AG08396 (cell line): ENCODE data around the gene FLRT1.
"Not testable (repeated sequence)": the region's sequence is repeated elsewhere in the genome, so short reads cannot be mapped to it uniquely, and the experiment has no call there.

Experiments
- DNase-seq: peaks from one replicate; pipeline ENCODE4 v3.0.0; 2012; ENCODE audit warnings: low spot score, mixed read lengths

Gene FLRT1

DNA sequence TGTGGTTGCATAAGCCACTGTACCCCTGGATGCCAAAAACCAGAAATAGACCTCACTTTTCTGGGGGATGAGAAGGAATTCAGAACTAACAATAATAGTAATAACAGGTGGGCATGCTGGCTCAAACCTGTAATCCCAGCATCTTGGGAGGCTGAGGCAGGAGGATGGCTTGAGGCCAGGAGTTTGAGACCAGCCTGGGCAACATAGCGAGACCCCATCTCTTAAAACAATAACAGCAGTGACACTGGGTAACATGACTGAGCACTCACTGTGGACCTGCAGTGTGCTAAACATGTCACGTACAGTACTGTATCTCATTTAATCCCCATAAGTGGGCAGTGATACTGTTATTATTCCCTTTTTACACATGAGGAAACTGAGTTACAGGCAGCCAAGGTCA, 10.0 kb downstream of the FLRT1 start:
- no peak for DNase-seq

DNA sequence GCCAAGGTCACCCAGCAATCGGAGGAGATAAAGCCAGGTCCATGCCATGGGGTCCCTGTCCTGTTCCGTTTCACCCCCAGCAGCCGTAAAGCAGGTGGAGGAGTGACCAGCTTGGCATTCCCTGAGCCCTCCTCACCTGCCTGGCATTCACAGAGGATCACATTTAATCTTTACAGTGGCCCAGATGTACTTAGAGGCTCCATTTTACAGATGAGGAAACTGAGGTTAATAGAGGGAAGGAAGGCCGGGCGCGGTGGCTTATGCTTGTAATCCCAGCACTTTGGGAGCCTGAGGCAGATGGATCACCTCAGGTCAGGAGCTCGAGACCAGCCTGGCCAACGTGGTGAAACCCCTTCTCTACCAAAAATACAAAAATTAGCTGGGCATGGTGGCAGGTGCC, 11.6 kb downstream of the FLRT1 start:
- not testable (repeated sequence) for DNase-seq

DNA sequence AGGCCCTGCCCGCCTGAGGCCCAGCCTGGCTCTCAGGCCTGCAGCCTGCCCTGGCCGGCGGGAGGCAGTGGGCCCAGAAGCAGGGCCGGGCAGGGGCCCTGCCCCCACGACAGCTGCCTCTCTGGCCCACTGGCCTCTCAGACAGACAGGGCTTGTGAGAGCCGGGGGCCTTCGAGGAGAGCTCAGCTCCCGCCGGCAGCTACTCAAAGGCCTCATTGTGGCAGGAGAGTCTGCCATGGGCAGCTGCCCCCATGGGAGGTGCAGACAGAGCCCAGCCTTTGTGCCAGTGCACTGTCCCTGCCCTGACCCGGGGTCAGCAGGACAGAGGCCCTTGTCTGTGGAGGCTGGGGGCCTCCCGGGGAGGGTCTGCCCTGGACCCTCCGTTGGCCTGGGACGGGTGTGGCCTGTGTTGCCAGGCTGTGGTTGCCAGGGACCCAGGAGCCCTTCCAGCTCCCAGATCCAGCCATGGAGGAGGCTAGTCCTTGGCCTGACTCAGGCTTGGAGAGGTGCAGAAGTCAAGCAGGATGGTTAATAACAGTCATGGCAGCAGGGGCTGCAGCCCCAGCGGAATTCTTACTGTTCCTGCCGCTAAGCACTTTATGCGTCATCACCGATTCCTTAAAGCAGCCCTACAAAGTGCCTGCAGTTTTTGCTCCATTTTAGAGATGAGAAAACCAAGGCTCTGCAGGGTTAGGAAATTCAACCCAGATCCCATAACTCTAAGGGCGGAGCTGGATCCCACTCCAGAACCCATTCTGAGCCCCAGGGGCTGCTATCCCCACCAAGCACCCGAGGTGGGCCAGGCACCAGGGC, 12.5 kb downstream of the FLRT1 start:
- DNase-seq = no peak

- DNase-seq = no peak
These were observed 13.8 kb downstream of the FLRT1 start for GRCh38 chr11:64049509-64049908.

GRCh38 chr11:64051297-64051696, 15.6 kb downstream of the FLRT1 start:
- no peak for DNase-seq

- no peak for DNase-seq
These were observed 16.7 kb downstream of the FLRT1 start for GRCh38 chr11:64052436-64052835.

- no peak for DNase-seq
These were observed 17.3 kb downstream of the FLRT1 start for GRCh38 chr11:64052938-64053622.

- no peak for DNase-seq
These were observed 18.0 kb downstream of the FLRT1 start for GRCh38 chr11:64053699-64054098.

GRCh38 chr11:64055077-64055476, 19.3 kb downstream of the FLRT1 start:
- DNase-seq = no peak

DNA sequence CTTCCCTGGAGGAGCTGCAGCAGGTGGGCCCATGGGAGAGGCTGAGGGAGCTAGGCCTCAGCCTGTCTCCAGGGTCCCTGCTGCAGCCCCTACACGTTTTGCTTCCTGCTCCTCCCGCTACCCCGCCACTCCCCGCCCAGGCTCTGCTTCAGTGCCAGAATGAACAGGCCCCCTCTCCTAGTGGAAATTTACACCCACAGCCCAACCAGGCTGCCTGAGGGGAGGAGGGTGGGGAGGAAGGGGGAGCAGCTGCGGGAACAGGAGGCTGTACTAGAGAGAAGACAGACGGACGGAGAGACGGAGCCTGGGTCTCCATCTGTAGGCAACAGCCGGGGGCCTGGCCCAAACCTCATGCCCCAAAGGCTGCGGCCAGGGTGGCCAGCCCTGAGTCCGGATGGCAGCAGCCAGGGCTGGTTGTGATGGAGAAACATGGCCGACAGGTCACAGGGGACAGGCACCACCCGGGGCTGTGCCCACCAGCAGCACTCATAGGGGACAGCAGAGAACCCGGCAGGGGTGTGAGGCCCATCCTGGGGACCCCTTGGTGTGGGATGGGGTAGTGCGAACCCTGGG, 20.6 kb downstream of the FLRT1 start:
- DNase-seq = no peak

DNA sequence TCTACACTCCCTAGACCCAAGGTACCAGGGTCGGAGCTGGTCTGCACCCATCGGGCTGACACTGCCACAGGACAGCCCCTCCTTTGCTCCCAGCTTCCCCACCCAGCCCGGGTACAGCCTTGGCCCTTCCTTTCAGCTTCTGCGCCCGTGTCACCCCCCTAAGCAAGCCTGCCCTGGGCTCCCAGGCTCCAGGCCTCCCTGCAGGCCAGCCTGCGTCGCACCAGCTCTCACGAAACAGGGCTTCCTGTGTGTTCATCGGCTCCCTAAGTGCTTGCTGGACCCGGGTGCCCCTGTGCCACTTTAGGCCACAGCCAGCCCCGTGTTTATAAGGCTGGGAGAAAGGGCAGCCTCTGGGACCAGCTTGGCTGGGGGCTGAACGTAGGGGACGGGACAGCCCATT, 21.1 kb downstream of the FLRT1 start:
- DNase-seq = no peak

DNA sequence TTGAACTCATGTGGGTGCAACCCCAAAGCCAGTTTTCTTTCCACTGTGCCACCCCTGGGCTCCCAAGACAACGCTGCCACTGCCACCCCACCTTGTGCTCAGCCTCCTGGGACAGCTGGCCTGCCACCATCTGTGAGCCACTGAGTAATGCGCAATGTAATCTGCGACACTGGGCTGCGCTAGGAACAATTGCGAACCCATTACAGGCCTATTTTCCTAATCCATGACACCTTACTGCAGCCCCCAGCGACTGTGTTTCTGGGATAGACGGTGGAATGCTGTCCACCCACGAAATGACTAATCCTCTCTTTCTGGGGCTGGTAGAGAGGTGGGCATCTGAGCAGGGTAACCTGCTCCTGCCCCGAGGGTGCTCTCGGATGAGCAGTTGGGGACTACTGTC, 22.2 kb downstream of the FLRT1 start:
- DNase-seq = no peak

DNA sequence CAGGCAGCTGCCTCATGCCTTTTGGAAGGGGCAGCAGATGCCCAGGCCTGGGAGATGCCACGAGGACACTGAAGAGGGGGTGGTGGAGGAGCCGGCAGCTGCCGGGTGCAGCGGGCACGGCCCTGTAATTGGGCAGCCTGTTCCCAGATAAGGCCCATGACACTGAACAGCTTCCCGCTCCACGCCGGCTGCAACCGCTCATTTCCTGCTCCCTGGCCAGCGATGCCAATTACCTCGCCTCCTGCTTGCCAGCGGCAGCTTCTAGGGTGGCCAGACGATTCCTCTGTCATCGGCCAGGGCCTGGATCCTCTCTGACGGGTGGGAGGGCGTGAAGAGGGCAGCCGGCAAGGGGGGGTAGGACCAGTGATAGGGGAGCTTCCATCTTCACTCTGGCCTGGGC, 22.8 kb downstream of the FLRT1 start:
- no peak for DNase-seq

GRCh38 chr11:64059339-64060140, 23.8 kb downstream of the FLRT1 start:
- DNase-seq = no peak

- DNase-seq = no peak
These were observed 24.6 kb downstream of the FLRT1 start for GRCh38 chr11:64060263-64060860.

- DNase-seq = peak; percentile 93
These were observed 25.2 kb downstream of the FLRT1 start for GRCh38 chr11:64060861-64061444.

DNA sequence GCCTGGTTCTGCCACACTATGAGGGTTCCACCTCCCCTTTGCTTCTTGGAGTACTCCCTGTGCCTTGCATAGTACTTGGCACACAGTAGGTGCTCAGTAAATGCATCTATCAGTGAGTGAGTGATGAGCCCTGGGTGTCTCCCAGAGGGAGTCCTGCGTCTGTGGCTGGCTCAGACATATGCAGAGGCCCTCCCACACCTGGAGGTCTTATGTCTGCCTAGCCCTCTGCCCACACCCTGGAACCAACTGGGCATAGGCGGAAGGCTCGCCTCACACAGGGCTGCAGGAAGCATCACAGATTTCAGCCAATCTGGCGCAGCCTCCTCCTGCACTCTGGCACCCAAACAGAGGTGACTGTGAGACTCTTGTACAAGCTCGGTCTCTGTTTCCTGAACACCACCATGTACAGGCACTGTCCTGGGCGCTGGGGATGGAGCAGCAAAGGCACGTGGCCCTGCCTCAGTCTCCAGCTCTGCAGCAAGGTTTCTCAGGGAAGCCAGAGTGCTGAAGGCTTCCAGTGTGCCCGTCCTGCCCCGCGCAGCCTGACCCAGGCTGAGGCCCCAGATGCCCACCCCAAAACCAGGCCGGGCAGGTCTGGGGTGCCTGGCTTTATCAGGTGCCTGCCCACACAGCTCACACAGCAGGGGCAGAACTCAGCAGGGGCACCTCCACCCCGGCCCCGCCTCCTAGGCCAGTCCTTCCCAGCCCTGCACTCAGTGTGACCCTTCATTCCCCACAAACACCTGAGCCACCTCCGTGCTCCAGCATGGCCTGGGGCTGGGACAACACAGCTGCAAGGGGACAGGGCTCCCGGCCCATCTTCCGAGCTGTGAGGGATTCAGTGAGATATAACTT, 26.7 kb downstream of the FLRT1 start:
- DNase-seq = no peak

- DNase-seq = no peak
These were observed 28.0 kb downstream of the FLRT1 start for GRCh38 chr11:64063777-64064176.

DNA sequence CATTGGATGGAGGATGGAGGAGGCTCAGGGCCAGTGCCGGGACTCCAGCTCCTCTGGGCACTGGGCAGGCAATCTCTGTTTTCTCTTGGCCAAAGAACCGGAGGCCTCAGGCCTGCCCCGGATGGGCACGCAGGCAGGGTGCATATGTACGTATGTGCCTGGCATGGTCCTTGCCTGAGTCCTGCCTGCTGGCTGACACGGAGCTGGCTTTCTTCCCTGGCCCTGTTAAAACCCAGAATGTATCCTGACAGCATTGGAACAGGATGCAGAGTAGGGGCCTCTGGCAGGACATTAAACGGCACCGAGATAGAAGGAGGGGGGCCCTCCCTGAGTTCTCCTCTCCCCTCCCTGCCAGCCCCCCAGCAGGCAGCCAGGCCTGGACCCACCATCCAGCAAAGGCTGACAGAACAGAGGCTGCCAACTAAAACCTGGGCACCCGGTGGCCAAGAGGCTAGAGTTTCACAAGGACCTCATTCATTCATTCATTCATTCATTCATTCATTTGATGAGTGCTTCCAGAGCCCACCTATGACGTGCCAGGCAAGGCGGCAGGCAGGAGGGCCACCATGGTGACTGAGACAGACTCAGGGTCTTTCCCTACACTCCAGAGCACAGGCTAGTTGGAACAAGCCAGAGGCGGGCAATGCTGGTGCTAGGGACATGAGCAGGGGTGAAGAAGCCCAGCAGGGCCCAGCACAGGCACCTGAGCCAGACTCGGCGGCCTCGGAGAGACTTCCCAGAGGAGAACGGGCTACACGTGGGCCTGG, 28.8 kb downstream of the FLRT1 start:
- DNase-seq = no peak

- no peak for DNase-seq
These were observed 29.4 kb downstream of the FLRT1 start for GRCh38 chr11:64065141-64065465.
